Neural cell (in vitro differentiated cells): ENCODE results near the gene ZAR1. TPM values are rescaled to one million over a fixed set of nuclear protein-coding genes. Genes with fewer than 3 reads are reported as not detected.
A peak's percentile ranks its signal among the peaks of the same experiment; 100 is the strongest.

Experiments
- H2AFZ ChIP-seq: fragments of 200-600, 300-800 bp; sonication (generic), shearing (Covaris generic); 2 replicates; pipeline ENCODE4 v1.6.0; 2014; ENCODE audit warnings: low read depth, mild to moderate bottlenecking, antibody characterized with exemption, low read length, moderate library complexity
- H3F3A ChIP-seq: fragments of 200-600 bp; shearing (Covaris generic); 2 replicates; pipeline ENCODE4 v1.6.1; 2016; ENCODE audit warnings: mild to moderate bottlenecking, moderate library complexity, mixed read lengths, antibody characterized with exemption, low read length; ENCODE audit not compliant: insufficient read depth, poor library complexity, severe bottlenecking
- H3K27ac ChIP-seq: fragments of 200-600, 300-800 bp; sonication (generic), shearing (Covaris generic); 2 replicates; pipeline ENCODE4 v1.5.1; 2014; ENCODE audit warnings: mild to moderate bottlenecking, low read length, moderate library complexity
- H3K27me3 ChIP-seq: fragments of 300-800, 200-600 bp; sonication (generic), shearing (Covaris generic); 2 replicates; pipeline ENCODE4 v1.6.0; 2014; ENCODE audit warnings: mild to moderate bottlenecking, low read depth, low read length, moderate library complexity; ENCODE audit not compliant: insufficient read depth
- H3K36me3 ChIP-seq: fragments of 300-800, 200-600 bp; sonication (generic), shearing (Covaris generic); 2 replicates; pipeline ENCODE4 v1.5.1; 2014; ENCODE audit warnings: mild to moderate bottlenecking, antibody characterized with exemption, low read length, moderate library complexity; ENCODE audit not compliant: insufficient read depth
- H3K4me2 ChIP-seq: fragments of 300-800, 200-600 bp; sonication (generic), shearing (Covaris generic); 2 replicates; pipeline ENCODE4 v1.6.0; 2014; ENCODE audit warnings: mild to moderate bottlenecking, low read length
- H3K4me3 ChIP-seq: fragments of 300-800, 200-600 bp; sonication (generic), shearing (Covaris generic); 2 replicates; pipeline ENCODE4 v1.5.1; 2014; ENCODE audit warnings: mild to moderate bottlenecking, low read length, moderate library complexity
- H3K79me2 ChIP-seq: fragments of 200-600 bp; shearing (Covaris generic); replicated peaks from 2 replicates; pipeline ENCODE4 v1.6.0; 2014; ENCODE audit warnings: mild to moderate bottlenecking, low read length, moderate library complexity; ENCODE audit not compliant: insufficient read depth
- H3K9ac ChIP-seq: fragments of 300-800, 200-600 bp; sonication (generic), shearing (Covaris generic); 2 replicates; pipeline ENCODE4 v1.6.1; 2016; ENCODE audit warnings: mild to moderate bottlenecking, low read length, mixed read lengths
- H3K9me2 ChIP-seq: fragments of 200-600 bp; shearing (Covaris generic); 2 replicates; pipeline ENCODE4 v1.6.1; 2016; ENCODE audit warnings: mild to moderate bottlenecking, low read length, mixed read lengths; ENCODE audit not compliant: insufficient read depth
- H3K9me3 ChIP-seq: fragments of 200-600, 300-800 bp; sonication (generic), shearing (Covaris generic); 2 replicates; pipeline ENCODE4 v1.6.1; 2016; ENCODE audit warnings: mild to moderate bottlenecking, mixed run types, low read length, moderate library complexity, mixed read lengths
- H4K20me1 ChIP-seq: fragments of 200-600 bp; shearing (Covaris generic); 2 replicates; pipeline ENCODE4 v1.6.1; 2016; ENCODE audit warnings: mild to moderate bottlenecking, mixed run types; ENCODE audit not compliant: insufficient read depth
- CTCF ChIP-seq: fragments of 450-650 bp; IDR thresholded peaks from 2 replicates; pipeline ENCODE4 v1.5.1; 2014; ENCODE audit warnings: antibody characterized with exemption, mild to moderate bottlenecking, moderate library complexity; ENCODE audit not compliant: poor library complexity, severe bottlenecking
- EP300 ChIP-seq: fragments of 450-650 bp; conservative IDR thresholded peaks from 2 replicates; pipeline ENCODE4 v1.6.1; 2014; ENCODE audit warnings: antibody characterized with exemption, mild to moderate bottlenecking, moderate library complexity; ENCODE audit not compliant: poor library complexity, severe bottlenecking
- EZH2 ChIP-seq: fragments of 200-600, 300-800 bp; shearing (Covaris generic), sonication (generic); IDR thresholded peaks from 2 replicates; pipeline ENCODE4 v1.6.1; 2014; ENCODE audit warnings: antibody characterized with exemption, low read length, borderline replicate concordance, mild to moderate bottlenecking; ENCODE audit not compliant: insufficient read depth, poor library complexity, severe bottlenecking
- MXI1 ChIP-seq: fragments of 450-650 bp; conservative IDR thresholded peaks from 2 replicates; pipeline ENCODE4 v1.6.1; 2014; ENCODE audit warnings: antibody characterized with exemption, mild to moderate bottlenecking; ENCODE audit not compliant: poor library complexity, severe bottlenecking
- POLR2AphosphoS5 ChIP-seq: IDR thresholded peaks from 2 replicates; pipeline ENCODE4 v1.6.1; 2012
- RAD21 ChIP-seq: fragments of 450-650 bp; conservative IDR thresholded peaks from 2 replicates; pipeline ENCODE4 v1.6.1; 2014; ENCODE audit warnings: antibody characterized with exemption, mild to moderate bottlenecking, moderate library complexity
- SMC3 ChIP-seq: fragments of 450-650 bp; conservative IDR thresholded peaks from 2 replicates; pipeline ENCODE4 v1.6.1; 2014; ENCODE audit warnings: antibody characterized with exemption, mild to moderate bottlenecking, moderate library complexity; ENCODE audit not compliant: poor library complexity
- TAF1 ChIP-seq: IDR thresholded peaks from 2 replicates; pipeline ENCODE4 v1.6.1; 2012; ENCODE audit warnings: low read depth
- polyA plus RNA-seq: library from polyadenylated mRNA; depleted of rRNA; stranded (reverse); fragments of >200 nt; gene quantifications from 2 replicates; pipeline ENCODE4 v1.2.3, GENCODE V29; 2014
- TF ChIP-seq, protein P1 (sequence below): IDR thresholded peaks from 2 replicates; pipeline ENCODE4 v1.6.1; 2012; ENCODE audit warnings: borderline replicate concordance

The ZAR1 gene
- polyA plus RNA-seq, 1 donor from 2014 or later: not detected

- peak overlapping the region; percentile 45 for H3K9ac ChIP-seq
- H2AFZ ChIP-seq: peak overlapping the region; percentile 29
- peak overlapping the region; percentile 78 for H3K27ac ChIP-seq
- no peaks in the 10 kb centered on the region for H4K20me1 ChIP-seq
- no peaks in the 10 kb centered on the region for H3K9me2 ChIP-seq
- peak overlapping the region; percentile 56 for H3K4me2 ChIP-seq
- no peaks in the 10 kb centered on the region for H3K36me3 ChIP-seq
- no peaks in the 10 kb centered on the region for H3K9me3 ChIP-seq
- no peak for TF ChIP-seq RAD21
- TF ChIP-seq TAF1: no peak
- TF ChIP-seq MXI1: no peak
- TF ChIP-seq POLR2AphosphoS5: no peak
- TF ChIP-seq, protein P1, sequence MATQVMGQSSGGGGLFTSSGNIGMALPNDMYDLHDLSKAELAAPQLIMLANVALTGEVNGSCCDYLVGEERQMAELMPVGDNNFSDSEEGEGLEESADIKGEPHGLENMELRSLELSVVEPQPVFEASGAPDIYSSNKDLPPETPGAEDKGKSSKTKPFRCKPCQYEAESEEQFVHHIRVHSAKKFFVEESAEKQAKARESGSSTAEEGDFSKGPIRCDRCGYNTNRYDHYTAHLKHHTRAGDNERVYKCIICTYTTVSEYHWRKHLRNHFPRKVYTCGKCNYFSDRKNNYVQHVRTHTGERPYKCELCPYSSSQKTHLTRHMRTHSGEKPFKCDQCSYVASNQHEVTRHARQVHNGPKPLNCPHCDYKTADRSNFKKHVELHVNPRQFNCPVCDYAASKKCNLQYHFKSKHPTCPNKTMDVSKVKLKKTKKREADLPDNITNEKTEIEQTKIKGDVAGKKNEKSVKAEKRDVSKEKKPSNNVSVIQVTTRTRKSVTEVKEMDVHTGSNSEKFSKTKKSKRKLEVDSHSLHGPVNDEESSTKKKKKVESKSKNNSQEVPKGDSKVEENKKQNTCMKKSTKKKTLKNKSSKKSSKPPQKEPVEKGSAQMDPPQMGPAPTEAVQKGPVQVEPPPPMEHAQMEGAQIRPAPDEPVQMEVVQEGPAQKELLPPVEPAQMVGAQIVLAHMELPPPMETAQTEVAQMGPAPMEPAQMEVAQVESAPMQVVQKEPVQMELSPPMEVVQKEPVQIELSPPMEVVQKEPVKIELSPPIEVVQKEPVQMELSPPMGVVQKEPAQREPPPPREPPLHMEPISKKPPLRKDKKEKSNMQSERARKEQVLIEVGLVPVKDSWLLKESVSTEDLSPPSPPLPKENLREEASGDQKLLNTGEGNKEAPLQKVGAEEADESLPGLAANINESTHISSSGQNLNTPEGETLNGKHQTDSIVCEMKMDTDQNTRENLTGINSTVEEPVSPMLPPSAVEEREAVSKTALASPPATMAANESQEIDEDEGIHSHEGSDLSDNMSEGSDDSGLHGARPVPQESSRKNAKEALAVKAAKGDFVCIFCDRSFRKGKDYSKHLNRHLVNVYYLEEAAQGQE: no peak
- TF ChIP-seq EZH2: no peak
- no peak for TF ChIP-seq SMC3
- TF ChIP-seq CTCF: no peak
- no peaks in the 10 kb centered on the region for H3F3A ChIP-seq
- no peaks in the 10 kb centered on the region for H3K79me2 ChIP-seq
- peak overlapping the region; percentile 53 for H3K4me3 ChIP-seq
- H3K27me3 ChIP-seq: no peaks in the 10 kb centered on the region
These were observed 19.9 kb upstream of the ZAR1 start for GRCh38 chr4:48470137-48470536.

DNA sequence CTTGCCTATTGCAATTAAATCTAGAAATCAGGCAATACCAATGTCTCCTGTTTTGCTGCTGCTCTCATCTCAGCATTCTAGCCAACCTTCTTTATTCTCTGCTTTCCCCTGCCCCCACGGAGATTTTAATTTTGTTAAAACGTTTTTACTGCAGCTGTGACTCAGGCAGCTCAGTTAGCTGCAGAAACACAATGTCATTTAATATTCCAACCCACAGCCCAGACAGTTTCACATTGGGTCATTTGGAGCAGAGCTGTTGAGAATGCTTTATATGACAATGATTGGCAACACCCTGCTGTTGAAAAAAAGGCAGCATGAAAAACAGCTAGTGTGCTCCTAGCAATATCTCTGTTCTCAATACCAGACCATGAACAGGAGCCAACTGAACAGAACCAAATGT lies 19.5 kb upstream of the ZAR1 start:
- H3K27ac ChIP-seq: peak overlapping the region; percentile 78

DNA sequence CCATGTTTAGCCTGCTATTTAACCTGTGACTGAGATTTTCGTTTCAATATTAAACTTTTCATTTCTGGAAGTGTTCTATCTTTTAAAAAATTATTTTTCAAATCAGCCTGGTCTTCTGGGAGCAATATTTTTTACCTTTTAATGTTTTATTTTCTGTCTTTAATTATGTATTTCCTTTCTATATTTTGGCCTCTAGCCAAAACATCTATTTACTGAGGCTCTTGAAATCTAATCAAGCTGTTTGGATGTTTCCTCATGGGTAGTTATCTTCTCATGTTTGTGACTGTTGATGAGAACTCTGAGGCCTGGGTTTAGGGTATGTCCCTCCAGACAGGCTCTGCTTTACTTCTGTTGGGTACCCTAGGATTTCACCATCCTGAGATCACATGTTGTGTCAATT lies 17.3 kb upstream of the ZAR1 start:
- H4K20me1 ChIP-seq: no peaks in the 10 kb centered on the region
- H3K9me2 ChIP-seq: no peaks in the 10 kb centered on the region
- H2AFZ ChIP-seq: no peak overlapping the region
- no peak for TF ChIP-seq EZH2
- TF ChIP-seq MXI1: no peak
- TF ChIP-seq SMC3: no peak
- no peak for TF ChIP-seq EP300
- H3K4me3 ChIP-seq: no peak overlapping the region
- H3K9ac ChIP-seq: no peak overlapping the region
- H3F3A ChIP-seq: no peaks in the 10 kb centered on the region
- H3K4me2 ChIP-seq: no peak overlapping the region
- no peaks in the 10 kb centered on the region for H3K27me3 ChIP-seq
- no peaks in the 10 kb centered on the region for H3K36me3 ChIP-seq
- H3K79me2 ChIP-seq: no peaks in the 10 kb centered on the region
- H3K27ac ChIP-seq: no peak overlapping the region
- H3K9me3 ChIP-seq: no peaks in the 10 kb centered on the region

More for the DNA sequence above, 19.5 kb upstream of the ZAR1 start:
- Histone ChIP-seq H4K20me1 (no peaks in the 10 kb centered on the region), H3F3A (no peaks in the 10 kb centered on the region), H3K9me3 (no peaks in the 10 kb centered on the region), H3K36me3 (no peaks in the 10 kb centered on the region), H3K79me2 (no peaks in the 10 kb centered on the region), H3K4me2 (peak overlapping the region; percentile 56), H3K27me3 (no peaks in the 10 kb centered on the region), H3K9me2 (no peaks in the 10 kb centered on the region), H3K4me3 (peak overlapping the region; percentile 53), H3K9ac (peak overlapping the region; percentile 45), H2AFZ (peak overlapping the region; percentile 29)
- TF ChIP-seq POLR2AphosphoS5 (peak; percentile 37), EP300 (peak; percentile 73), TAF1 (no peak)
